ENCODE measurements around the gene EYS.

GRCh38 chr6:63743691-63744090 lies 1963.3 kb downstream of the EYS start:
- TF ChIP-seq GABPA (IDR thresholded peaks at IDR 0.05; ENCODE audit: low read depth) = no peak
- TF ChIP-seq CTCF (IDR thresholded peaks at IDR 0.05) = no peak
- no peak for TF ChIP-seq RAD21 (IDR thresholded peaks at IDR 0.05; ENCODE audit: low read length)
- TF ChIP-seq EP300 (IDR thresholded peaks at IDR 0.05; ENCODE audit: borderline replicate concordance in 1 of 2, low read depth in 1 of 2, low read length in 1 of 2) = no peak
- TF ChIP-seq POLR2AphosphoS5 (IDR thresholded peaks at IDR 0.05; ENCODE audit: low read depth, low read length) = no peak
- TF ChIP-seq RXRA (IDR thresholded peaks at IDR 0.05; ENCODE audit: borderline replicate concordance, low read depth) = no peak
- TF ChIP-seq CHD2 (IDR thresholded peaks at IDR 0.05; ENCODE audit: low read length, partially characterized antibody) = no peak
- TF ChIP-seq SMC3 (IDR thresholded peaks at IDR 0.05; ENCODE audit: low read depth, low read length) = no peak
- TF ChIP-seq MAX (IDR thresholded peaks at IDR 0.05; ENCODE audit: low read depth) = no peak
- no peak for TF ChIP-seq JUND (IDR thresholded peaks at IDR 0.05)

All from SK-N-SH (cell line).